Pancreas (tissue), 10 donors: ENCODE data around the gene SH2B3. TPM values are rescaled to one million over a fixed set of nuclear protein-coding genes. Genes with fewer than 3 reads are reported as not detected.

ENCODE experiments used
- ATAC-seq, 4 donors: fragments of 200-7000 bp; cut with Tn5 transposase; one replicate each; pipeline versions ENCODE4 v1.8.0 to v1.9.1; 2020; ENCODE audit warnings: mild to moderate bottlenecking in 4 of 4, moderate library complexity in 4 of 4
- DNase-seq, 6 donors: peaks; one replicate each; pipeline ENCODE4 v3.0.0-alpha.2; 2020
- FAIRE-seq: peaks from 2 replicates; lab custom pipeline; 2012; peaks lifted over from hg19 to GRCh38; lab: Jason Lieb, UNC
- H3K27ac ChIP-seq, 4 donors: fragments of 200-600 bp; sonication (generic); 1 replicate in 3 of 4; 2 replicates in 1 of 4; pipeline versions ENCODE4 v1.5.0 to v1.8.0; 2020
- H3K27me3 ChIP-seq, 4 donors: fragments of 200-600 bp; one replicate each; pipeline ENCODE4 v1.8.0; 2021
- H3K36me3 ChIP-seq, 3 donors: fragments of 200-600 bp; sonication (generic) in 1 of 3; one replicate each; pipeline versions ENCODE4 v1.5.0 to v1.8.0; 2020 to 2021
- H3K4me1 ChIP-seq, 3 donors: fragments of 200-600 bp; one replicate each; pipeline ENCODE4 v1.8.0; 2021
- H3K4me3 ChIP-seq, 4 donors: fragments of 200-600 bp; sonication (generic) in 2 of 4; one replicate each; pipeline versions ENCODE4 v1.5.0 to v1.8.0; 2020 to 2021
- H3K9me3 ChIP-seq, 4 donors: fragments of 200-600 bp; one replicate each; pipeline ENCODE4 v1.8.0; 2021
- WGBS, 2 donors: extraction: QIAGEN DNeasy Blood & Tissue Kit; methylation state at CpG; one replicate each; pipeline ENCODE4 v1.1.7; 2013; 5-methylcytosine and 5-hydroxymethylcytosine counted together
- intact Hi-C, 3 donors: fragments of 100-400 bp; cut with DNase I; formaldehyde crosslinking; loops; one replicate each; pipeline versions ENCODE4 v1.11.1 to v1.14.2; 2022
- polyA plus RNA-seq, 2 donors: library from polyadenylated mRNA; stranded (reverse); fragments of 200-250 nt; gene quantifications; one replicate each; pipeline ENCODE4 v1.2.3, GENCODE V29; 2013
- total RNA-seq, 6 donors: library from RNA; stranded (reverse); fragmentation: NEBNext Ultra II Directional in 4 of 6; extraction: Animal tissue kit (Norgen Biotek cat#: 25700) in 4 of 6; gene quantifications; one replicate each; pipeline versions ENCODE4 v1.2.1 to v1.2.4, GENCODE V29; 2021 to 2023
- TF ChIP-seq, protein P1 (sequence below), 4 donors: fragments of 200-600 bp; sonication (generic) in 3 of 4; IDR thresholded peaks; one replicate each; pipeline versions ENCODE4 v1.5.0 to v1.8.0; 2021; ENCODE audit warnings: antibody characterized with exemption in 4 of 4
- donor health status: healthy with polysubstance abuse.
- donor health status: DM: no; HTN: no; CAD: no; lungs with moderate emphysema.
- donor health status: DM: no; HTN: no; CAD: no.
- donor health status: control.
- donor health status: control.
- donor health status: Bipolar disorder and iron deficiency.
- donor health status: DM: yes; HTN: yes; CAD: no.
- donor health status: DM: no; HTN: no; CAD: no.
- donor health status: DM: no; HTN: no; CAD: no.
- donor health status: DM: yes; HTN: yes; CAD: no.

SH2B3 gene
- total and polyA plus RNA-seq, 8 donors = 2.8 to 15.0 (median 6.5) TPM

- Histone ChIP-seq H3K27ac (peak overlapping the region in 3 of 4 donors; percentile 22 to 69 (median 53)), H3K9me3 (no peaks in the 10 kb centered on the region), H3K4me3 (peak overlapping the region in 1 of 4 donors; percentile 92), H3K36me3 (no peaks in the 10 kb centered on the region), H3K27me3 (no peaks in the 10 kb centered on the region), H3K4me1 (peaks cover 4 to 43% (median 15%) of the 10 kb centered on the region in 3 donors)
- 63 to 75% methylated on average over 4 of the region's 4 CpGs for WGBS, 2 donors
- no peak for FAIRE-seq
- TF ChIP-seq, protein P1, sequence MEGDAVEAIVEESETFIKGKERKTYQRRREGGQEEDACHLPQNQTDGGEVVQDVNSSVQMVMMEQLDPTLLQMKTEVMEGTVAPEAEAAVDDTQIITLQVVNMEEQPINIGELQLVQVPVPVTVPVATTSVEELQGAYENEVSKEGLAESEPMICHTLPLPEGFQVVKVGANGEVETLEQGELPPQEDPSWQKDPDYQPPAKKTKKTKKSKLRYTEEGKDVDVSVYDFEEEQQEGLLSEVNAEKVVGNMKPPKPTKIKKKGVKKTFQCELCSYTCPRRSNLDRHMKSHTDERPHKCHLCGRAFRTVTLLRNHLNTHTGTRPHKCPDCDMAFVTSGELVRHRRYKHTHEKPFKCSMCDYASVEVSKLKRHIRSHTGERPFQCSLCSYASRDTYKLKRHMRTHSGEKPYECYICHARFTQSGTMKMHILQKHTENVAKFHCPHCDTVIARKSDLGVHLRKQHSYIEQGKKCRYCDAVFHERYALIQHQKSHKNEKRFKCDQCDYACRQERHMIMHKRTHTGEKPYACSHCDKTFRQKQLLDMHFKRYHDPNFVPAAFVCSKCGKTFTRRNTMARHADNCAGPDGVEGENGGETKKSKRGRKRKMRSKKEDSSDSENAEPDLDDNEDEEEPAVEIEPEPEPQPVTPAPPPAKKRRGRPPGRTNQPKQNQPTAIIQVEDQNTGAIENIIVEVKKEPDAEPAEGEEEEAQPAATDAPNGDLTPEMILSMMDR (IDR thresholded peaks at IDR 0.05) = no peak
- no peak for ATAC-seq
- intact Hi-C loops = no loop called here
- DNase-seq = no peak
Measured at GRCh38 chr12:111408686-111409402, 3.1 kb downstream of the SH2B3 start.

GRCh38 chr12:111409403-111409779 lies 3.7 kb downstream of the SH2B3 start:
- FAIRE-seq (no peak), DNase-seq (no peak)
- 71 to 72% methylated on average over 15 of the region's 15 CpGs for WGBS, 2 donors

GRCh38 chr12:111409780-111410430 lies 4.2 kb downstream of the SH2B3 start:
- intact Hi-C loops = no loop called here
- Histone ChIP-seq H3K4me1 (peaks cover 4 to 35% (median 15%) of the 10 kb centered on the region in 3 donors), H3K4me3 (peak overlapping the region in 1 of 4 donors; percentile 92), H3K27me3 (no peaks in the 10 kb centered on the region), H3K36me3 (no peaks in the 10 kb centered on the region), H3K27ac (peak overlapping the region; percentile 22 to 69 (median 43)), H3K9me3 (no peaks in the 10 kb centered on the region)
- TF ChIP-seq, protein P1 (IDR thresholded peaks at IDR 0.05) = no peak
- no peak for FAIRE-seq
- 54 to 62% methylated on average over 12 to 14 of the region's 14 CpGs for WGBS, 2 donors
- ATAC-seq = no peak
- peak in 4 of 6 donors; percentile 36 to 76 (median 64) for DNase-seq

More at GRCh38 chr12:111409403-111409779, 3.7 kb downstream of the SH2B3 start:
- Histone ChIP-seq H3K36me3 (no peaks in the 10 kb centered on the region), H3K27me3 (no peaks in the 10 kb centered on the region), H3K9me3 (no peaks in the 10 kb centered on the region), H3K4me1 (peaks cover 4 to 39% (median 15%) of the 10 kb centered on the region in 3 donors), H3K27ac (peak overlapping the region; percentile 22 to 69 (median 43)), H3K4me3 (peak overlapping the region in 1 of 4 donors; percentile 92)
- intact Hi-C loops = no loop called here
- TF ChIP-seq, protein P1 (IDR thresholded peaks at IDR 0.05) = no peak
- ATAC-seq = no peak

DNA sequence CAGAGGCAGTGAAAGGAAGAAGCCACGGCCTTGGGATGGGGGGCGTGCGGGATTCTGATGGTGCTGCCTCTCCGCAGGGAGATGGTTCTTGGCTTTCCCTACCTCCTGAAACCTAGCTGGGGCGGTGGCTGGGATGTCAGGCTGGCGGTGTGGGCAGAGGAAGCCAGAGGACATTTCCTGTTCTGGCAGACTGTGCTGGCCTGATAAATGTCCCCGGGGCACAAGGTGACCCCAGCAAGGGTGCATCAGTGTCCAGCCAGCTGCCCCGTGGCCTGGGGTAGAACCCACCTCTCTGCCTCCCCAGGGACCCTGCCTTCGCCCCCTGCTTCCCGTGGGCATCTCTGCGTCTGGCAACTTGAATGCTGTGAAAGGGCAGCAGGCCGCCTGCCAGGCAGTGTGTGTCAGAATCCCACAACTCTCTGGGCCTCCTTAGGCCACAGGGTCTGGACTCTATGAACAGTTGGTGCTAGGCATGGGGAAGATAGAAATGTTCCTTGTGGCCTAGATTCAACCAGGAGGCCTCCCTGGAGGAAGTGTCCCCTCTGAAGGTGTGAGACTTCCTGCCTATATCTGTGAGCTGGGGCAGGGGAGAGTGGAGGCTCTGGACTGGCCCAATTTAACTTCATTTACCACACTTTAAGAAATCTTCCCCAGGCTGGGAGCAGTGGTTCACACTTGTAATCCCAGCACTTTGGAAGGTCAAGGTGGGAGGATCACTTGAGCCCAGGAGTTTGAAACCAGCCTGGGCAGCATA lies 4.9 kb downstream of the SH2B3 start:
- ATAC-seq (no peak), FAIRE-seq (no peak)
- 71 to 80% methylated on average over 12 of the region's 12 CpGs for WGBS, 2 donors

More for the DNA sequence above, 4.9 kb downstream of the SH2B3 start:
- Histone ChIP-seq H3K9me3 (no peaks in the 10 kb centered on the region), H3K27me3 (no peaks in the 10 kb centered on the region), H3K27ac (peak overlapping the region; percentile 22 to 69 (median 43)), H3K4me3 (no peak overlapping the region), H3K4me1 (peaks cover 4 to 33% (median 15%) of the 10 kb centered on the region in 3 donors), H3K36me3 (no peaks in the 10 kb centered on the region)
- intact Hi-C loops = no loop called here
- DNase-seq = peak in 1 of 6 donors; percentile 74
- TF ChIP-seq, protein P1 (IDR thresholded peaks at IDR 0.05) = no peak
